Spleen (tissue), 7 donors: ENCODE data around the gene FBLL1.

Experiments
- CTCF ChIP-seq, 11 experiments: fragments of 200-600 bp in 7 of 11; fragments of 450-650 bp in 4 of 11; sonication (generic) in 4 of 11; IDR thresholded peaks in 8 of 11; conservative IDR thresholded peaks in 3 of 11; 1 replicate in 7 of 11; 2 replicates in 4 of 11; pipeline versions ENCODE4 v1.4.0 to v1.8.0; 2016 to 2021; ENCODE audit warnings: antibody characterized with exemption in 11 of 11, inconsistent platforms in 4 of 11, mild to moderate bottlenecking in 1 of 11
- POLR2AphosphoS5 ChIP-seq, 3 donors: sonication (generic); formaldehyde crosslinking; IDR thresholded peaks; one replicate each; pipeline ENCODE4 v1.5.1; 2017; ENCODE audit warnings: antibody characterized with exemption in 3 of 3
- donor health status: DM: no; HTN: no; CAD: no; lungs with moderate emphysema.
- donor health status: DM: no; HTN: no; CAD: no.
- donor health status: DM: no; HTN: no; CAD: no.

- TF ChIP-seq POLR2AphosphoS5 (IDR thresholded peaks at IDR 0.05), result no peak
- TF ChIP-seq CTCF (IDR thresholded peaks at IDR 0.05 in 8 of 11, conservative IDR thresholded peaks at IDR 0.05 in 3 of 11), result no peak
Measured at GRCh38 chr5:168568738-168569137, 39.6 kb downstream of the FBLL1 start.
